Amniotic stem cell (primary cell): ENCODE measurements around the gene OLFM1.
"Not testable (repeated sequence)": the region's sequence is repeated elsewhere in the genome, so short reads cannot be mapped to it uniquely, and the experiment has no call there.

Experiments
- DNase-seq: peaks from one replicate; lab custom pipeline; 2025; lab: John Stamatoyannopoulos, UW

The OLFM1 gene

GRCh38 chr9:135060461-135061116, 26.9 kb upstream of the OLFM1 start:
- DNase-seq: no peak

DNA sequence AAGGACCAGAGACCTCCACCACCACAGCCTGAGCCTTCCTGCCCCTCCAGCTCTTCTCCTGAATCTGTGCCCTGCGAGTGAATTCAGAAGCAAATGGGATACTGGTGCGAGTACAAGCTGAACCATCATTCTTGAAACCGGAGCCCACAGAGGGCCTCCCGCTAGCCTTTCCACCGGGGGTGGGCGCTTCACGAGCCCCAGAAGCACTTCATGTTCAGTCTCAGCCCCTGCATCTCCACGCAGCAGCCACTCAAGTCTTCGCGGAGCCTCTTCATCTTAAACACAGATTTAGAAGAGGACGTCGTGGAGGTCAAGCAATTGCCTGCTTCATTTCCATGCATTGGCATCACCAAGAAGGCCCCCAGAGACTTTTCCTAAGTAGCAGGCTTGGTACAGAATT, 26.0 kb upstream of the OLFM1 start:
- no peak for DNase-seq

GRCh38 chr9:135062254-135062653, 25.2 kb upstream of the OLFM1 start:
- no peak for DNase-seq

GRCh38 chr9:135063466-135063865, 24.0 kb upstream of the OLFM1 start:
- not testable (repeated sequence) for DNase-seq

DNA sequence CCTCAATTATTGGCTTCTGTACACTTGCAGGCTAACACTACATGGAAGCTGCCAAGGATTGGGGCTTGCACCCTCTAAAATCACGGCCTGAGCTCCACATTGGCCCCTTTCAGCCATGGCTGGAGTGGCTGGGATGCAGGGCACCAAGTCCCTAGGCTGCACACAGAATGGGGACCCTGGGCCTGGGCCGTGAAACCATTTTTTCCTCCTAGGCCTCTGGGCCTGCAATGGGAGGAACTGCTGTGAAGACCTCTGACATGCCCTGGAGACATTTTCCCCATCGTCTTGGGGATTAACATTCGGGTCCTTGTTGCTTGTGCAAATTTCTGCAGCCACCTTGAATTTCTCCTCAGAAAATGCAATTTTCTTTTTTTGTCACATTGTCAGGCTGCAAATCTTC, 23.6 kb upstream of the OLFM1 start:
- DNase-seq: not testable (repeated sequence)

- DNase-seq: no peak
These were observed 22.3 kb upstream of the OLFM1 start for GRCh38 chr9:135065151-135065550.

GRCh38 chr9:135065804-135066203, 21.7 kb upstream of the OLFM1 start:
- DNase-seq: no peak

- no peak for DNase-seq
These were observed 21.2 kb upstream of the OLFM1 start for GRCh38 chr9:135066291-135066690.

GRCh38 chr9:135067096-135067710, 20.3 kb upstream of the OLFM1 start:
- DNase-seq: no peak

DNA sequence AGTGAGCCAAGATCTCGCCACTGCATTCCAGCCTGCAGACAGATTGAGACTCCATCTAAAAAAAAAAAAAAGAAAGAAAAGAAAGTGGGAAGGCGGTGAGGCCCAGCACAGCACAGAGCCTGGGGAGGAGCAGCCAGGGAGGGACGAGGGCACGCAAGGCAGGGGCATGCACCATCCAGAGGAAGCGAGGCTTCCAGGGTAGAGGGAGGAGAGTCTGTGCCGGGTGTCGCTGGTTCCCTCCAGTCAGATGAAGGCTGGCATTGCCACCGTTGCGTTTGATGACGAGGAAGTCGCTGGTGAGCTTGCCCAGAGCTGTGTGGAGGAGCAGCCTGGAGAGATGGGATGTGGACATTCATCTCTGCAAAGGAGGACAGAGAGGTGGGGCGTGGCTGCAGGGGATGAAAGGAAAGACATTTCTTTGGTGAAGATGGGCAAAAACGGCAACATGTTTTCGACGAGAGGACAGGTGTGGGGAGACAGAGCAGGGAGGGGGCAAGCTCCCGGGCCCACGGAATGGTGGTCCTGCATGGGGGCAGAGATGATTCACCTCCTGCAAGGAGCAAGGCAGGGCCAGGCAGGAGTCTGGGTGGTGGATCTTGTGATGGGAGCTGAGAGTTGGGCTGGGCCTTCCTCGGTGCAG, 18.6 kb upstream of the OLFM1 start:
- DNase-seq: no peak

- DNase-seq: no peak
These were observed 17.8 kb upstream of the OLFM1 start for GRCh38 chr9:135069558-135070197.

DNA sequence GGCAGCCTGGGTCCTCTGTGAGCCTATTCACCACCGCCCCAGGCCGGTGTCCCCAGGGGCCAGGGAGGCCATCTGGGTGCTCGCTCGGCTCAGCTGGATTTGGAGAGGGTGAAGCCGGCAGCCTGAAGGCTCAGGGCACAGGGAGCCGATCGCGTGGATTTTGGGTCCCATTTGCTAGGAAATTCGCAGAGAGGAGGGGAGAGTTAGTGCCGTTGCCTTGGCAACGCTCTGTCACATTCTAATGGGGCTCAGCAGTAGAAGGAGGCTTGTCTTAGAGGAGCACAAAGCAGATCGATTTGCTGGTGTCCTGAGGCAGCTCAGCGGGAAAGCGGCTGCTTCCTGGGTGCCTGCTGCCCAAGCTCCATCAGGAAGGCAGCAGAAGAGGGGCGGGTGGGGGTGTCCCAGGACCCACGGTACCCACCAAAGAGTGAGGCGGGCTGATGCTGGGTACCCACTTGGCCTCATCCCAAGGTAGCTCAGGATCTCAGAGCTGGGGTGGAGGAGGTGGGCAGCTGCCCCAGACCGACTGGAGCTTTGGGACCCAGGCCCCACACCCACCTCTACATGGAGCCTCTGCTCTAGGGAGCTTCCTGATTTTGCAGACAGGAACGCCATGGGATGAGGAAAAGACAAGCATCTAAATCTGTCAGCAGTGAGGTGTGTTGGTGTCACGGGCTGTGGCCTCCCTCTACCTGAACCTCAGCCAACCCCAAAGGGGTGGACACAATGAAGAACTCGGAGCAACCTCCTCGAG, 17.1 kb upstream of the OLFM1 start:
- no peak for DNase-seq

- no peak for DNase-seq
These were observed 16.3 kb upstream of the OLFM1 start for GRCh38 chr9:135070964-135071735.

DNA sequence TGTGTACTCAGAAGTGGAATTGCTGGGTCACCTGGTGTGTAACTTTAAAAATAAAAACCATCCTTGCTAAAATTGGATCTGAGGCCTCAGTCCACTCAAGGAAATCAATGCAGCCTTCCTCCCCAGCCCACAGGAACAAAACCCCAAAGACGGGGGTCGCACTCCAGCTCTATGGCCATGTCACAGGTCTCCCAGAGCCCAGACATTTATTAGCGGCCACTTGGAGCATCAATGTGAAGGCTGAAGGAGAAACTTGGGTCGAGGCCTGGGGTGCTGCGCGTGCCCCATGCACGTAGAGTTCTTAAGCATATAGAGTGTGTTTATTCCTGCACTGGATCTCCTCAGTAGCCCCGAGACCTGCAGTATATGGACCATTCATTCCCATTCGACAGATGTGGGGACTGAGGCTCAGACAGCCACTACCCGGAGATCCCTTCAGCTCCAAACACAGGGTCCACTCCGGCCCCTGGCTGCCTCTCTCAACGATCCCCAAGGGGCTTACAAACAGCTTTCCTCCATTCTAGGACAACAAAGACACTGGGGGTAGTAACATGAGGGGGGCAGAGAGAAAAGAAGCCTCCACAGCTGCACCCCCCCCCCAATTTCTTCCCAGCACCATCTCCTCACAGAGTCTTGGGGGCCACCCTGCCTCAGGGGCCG, 14.3 kb upstream of the OLFM1 start:
- DNase-seq: no peak

- DNase-seq: no peak
These were observed 13.6 kb upstream of the OLFM1 start for GRCh38 chr9:135073741-135074305.

GRCh38 chr9:135074354-135075233, 12.9 kb upstream of the OLFM1 start:
- no peak for DNase-seq

- DNase-seq: no peak
These were observed 12.0 kb upstream of the OLFM1 start for GRCh38 chr9:135075234-135076142.

GRCh38 chr9:135076143-135076875, 11.2 kb upstream of the OLFM1 start:
- no peak for DNase-seq
